HepG2 (cell line): ENCODE results near the gene MRFAP1L1. TPM values are rescaled to one million over a fixed set of nuclear protein-coding genes. Genes with fewer than 3 reads are reported as not detected.
A peak's percentile ranks its signal among the peaks of the same experiment; 100 is the strongest.

ENCODE experiments used
- AKAP8 ChIP-seq: sonication (generic); formaldehyde crosslinking; IDR thresholded peaks from 2 replicates; pipeline ENCODE4 v1.5.1; 2020; ENCODE audit warnings: mild to moderate bottlenecking, missing genetic modification reagents
- ARNT ChIP-seq: fragments of 450-650 bp; IDR thresholded peaks from 2 replicates; pipeline ENCODE4 v1.6.1; 2017
- CBX5 ChIP-seq: sonication (generic); formaldehyde crosslinking; IDR thresholded peaks from 2 replicates; pipeline ENCODE4 v1.4.0; 2020; ENCODE audit warnings: missing genetic modification reagents, borderline replicate concordance
- ESRRA ChIP-seq: sonication (generic); formaldehyde crosslinking; IDR thresholded peaks from 2 replicates; pipeline ENCODE4 v1.5.1; 2020; ENCODE audit warnings: mild to moderate bottlenecking, low read depth, missing genetic modification reagents
- PRDM15 ChIP-seq: sonication (generic); formaldehyde crosslinking; IDR thresholded peaks from 2 replicates; pipeline ENCODE4 v1.4.0; 2020; ENCODE audit warnings: missing genetic modification reagents
- PTBP1 ChIP-seq: fragments of 200-400 bp; formaldehyde crosslinking; IDR thresholded peaks from 2 replicates; pipeline ENCODE4 v1.6.1; 2018; ENCODE audit warnings: low read length, low read depth; ENCODE audit not compliant: poor library complexity, severe bottlenecking
- SIN3B ChIP-seq: fragments of 150-350 bp; IDR thresholded peaks from 2 replicates; pipeline ENCODE4 v1.6.1; 2014; ENCODE audit warnings: low read length
- SNRNP70 ChIP-seq: fragments of 200-400 bp; formaldehyde crosslinking; IDR thresholded peaks from 2 replicates; pipeline ENCODE4 v1.6.1; 2017; ENCODE audit warnings: mild to moderate bottlenecking, low read depth, low read length, moderate library complexity
- SOX5 ChIP-seq: IDR thresholded peaks from 2 replicates; pipeline ENCODE4 v1.6.1; 2016; ENCODE audit warnings: borderline replicate concordance
- TOPORS ChIP-seq: sonication (generic); formaldehyde crosslinking; IDR thresholded peaks from 2 replicates; pipeline ENCODE4 v1.8.0; 2023; ENCODE audit warnings: mild to moderate bottlenecking, missing genetic modification reagents
- YEATS2 ChIP-seq: sonication (generic); formaldehyde crosslinking; IDR thresholded peaks from 2 replicates; pipeline ENCODE4 v1.4.0; 2020; ENCODE audit warnings: missing genetic modification reagents, borderline replicate concordance
- ZBTB42 ChIP-seq: sonication (generic); formaldehyde crosslinking; IDR thresholded peaks from 2 replicates; pipeline ENCODE4 v1.5.0; 2020; ENCODE audit warnings: mild to moderate bottlenecking, missing genetic modification reagents
- ZNF24 ChIP-seq: fragments of 450-650 bp; IDR thresholded peaks from 2 replicates; pipeline ENCODE4 v1.6.1; 2017; ENCODE audit warnings: antibody characterized with exemption, mild to moderate bottlenecking
- ZNF276 ChIP-seq: sonication (generic); formaldehyde crosslinking; IDR thresholded peaks from 2 replicates; pipeline ENCODE4 v1.4.0; 2020; ENCODE audit warnings: mild to moderate bottlenecking, low read depth, missing genetic modification reagents
- ZNF329 ChIP-seq: sonication (generic); formaldehyde crosslinking; IDR thresholded peaks from 2 replicates; pipeline ENCODE4 v1.9.0; 2021; ENCODE audit warnings: low read depth, mild to moderate bottlenecking, missing genetic modification reagents
- ZNF367 ChIP-seq: sonication (generic); formaldehyde crosslinking; IDR thresholded peaks from 2 replicates; pipeline ENCODE4 v1.4.0; 2020; ENCODE audit warnings: missing genetic modification reagents, borderline replicate concordance
- ZNF451 ChIP-seq: sonication (generic); formaldehyde crosslinking; IDR thresholded peaks from 2 replicates; pipeline ENCODE4 v1.5.0; 2020; ENCODE audit warnings: mild to moderate bottlenecking, missing genetic modification reagents
- ZNF484 ChIP-seq: sonication (generic); formaldehyde crosslinking; IDR thresholded peaks from 2 replicates; pipeline ENCODE4 v1.5.1; 2020; ENCODE audit warnings: mild to moderate bottlenecking, low read depth, missing genetic modification reagents, borderline replicate concordance
- ZNF773 ChIP-seq: sonication (generic); formaldehyde crosslinking; IDR thresholded peaks from 2 replicates; pipeline ENCODE4 v1.4.0; 2020; ENCODE audit warnings: missing genetic modification reagents, borderline replicate concordance
- polyA plus RNA-seq, 8 experiments: library from polyadenylated mRNA; depleted of rRNA in 3 of 8; stranded (reverse) in 7 of 8; unstranded in 1 of 8; fragments of >200 nt; fragmentation: Illumina TruSeq in 4 of 8; extraction: Trizol in 4 of 8; gene quantifications; 2 replicates each; pipeline versions ENCODE4 v1.2.1 to v1.2.3, GENCODE V29; 2011 to 2016; ENCODE audit warnings: low read depth in 4 of 8, missing spikeins in 1 of 8, mixed read lengths in 1 of 8; ENCODE audit not compliant: insufficient read depth in 1 of 8
- total RNA-seq, 5 experiments: library from RNA; depleted of rRNA; stranded (reverse); fragments of >200 nt; fragmentation: Illumina TruSeq; extraction: Trizol; gene quantifications; 2 replicates each; pipeline ENCODE4 v1.2.3, GENCODE V29; 2016; ENCODE audit warnings: low read depth in 1 of 5
- TF ChIP-seq, protein P1 (sequence below): sonication (generic); formaldehyde crosslinking; IDR thresholded peaks from 2 replicates; pipeline ENCODE4 v1.4.0; 2020; ENCODE audit warnings: missing genetic modification reagents
- TF ChIP-seq, protein P2 (sequence below): fragments of 450-650 bp; IDR thresholded peaks from 2 replicates; pipeline ENCODE4 v1.6.1; 2016

MRFAP1L1 gene
- total and polyA plus RNA-seq, 2 of the 13 experiments (the other 11 are each of a cell fraction or from before 2014, with no cell fraction given) = 44.8 to 76.6 TPM

- TF ChIP-seq PRDM15 (no peak), ZNF367 (CRISPR knock-in tag) (no peak), ZNF451 (CRISPR knock-in tag) (peak; percentile 77), ZBTB42 (CRISPR knock-in tag) (no peak), YEATS2 (CRISPR knock-in tag) (no peak), SIN3B (no peak), TOPORS (CRISPR knock-in tag) (no peak), SNRNP70 (no peak), ZNF484 (CRISPR knock-in tag) (no peak), ZNF329 (no peak; the same call in 1 of the 2 replicates), ZNF276 (CRISPR knock-in tag) (no peak), CBX5 (CRISPR knock-in tag) (peak; percentile 84; the same call in 1 of the 2 replicates), ZNF24 (no peak), AKAP8 (CRISPR knock-in tag) (0 out of 2 replicates have a peak, but pooled peaks have one; percentile 16), PTBP1 (no peak), ARNT (no peak), SOX5 (CRISPR knock-in tag) (peak; percentile 85), ZNF773 (CRISPR knock-in tag) (no peak), ESRRA (CRISPR knock-in tag) (no peak; the same call in none of the 2 replicates)
- TF ChIP-seq, protein P1, sequence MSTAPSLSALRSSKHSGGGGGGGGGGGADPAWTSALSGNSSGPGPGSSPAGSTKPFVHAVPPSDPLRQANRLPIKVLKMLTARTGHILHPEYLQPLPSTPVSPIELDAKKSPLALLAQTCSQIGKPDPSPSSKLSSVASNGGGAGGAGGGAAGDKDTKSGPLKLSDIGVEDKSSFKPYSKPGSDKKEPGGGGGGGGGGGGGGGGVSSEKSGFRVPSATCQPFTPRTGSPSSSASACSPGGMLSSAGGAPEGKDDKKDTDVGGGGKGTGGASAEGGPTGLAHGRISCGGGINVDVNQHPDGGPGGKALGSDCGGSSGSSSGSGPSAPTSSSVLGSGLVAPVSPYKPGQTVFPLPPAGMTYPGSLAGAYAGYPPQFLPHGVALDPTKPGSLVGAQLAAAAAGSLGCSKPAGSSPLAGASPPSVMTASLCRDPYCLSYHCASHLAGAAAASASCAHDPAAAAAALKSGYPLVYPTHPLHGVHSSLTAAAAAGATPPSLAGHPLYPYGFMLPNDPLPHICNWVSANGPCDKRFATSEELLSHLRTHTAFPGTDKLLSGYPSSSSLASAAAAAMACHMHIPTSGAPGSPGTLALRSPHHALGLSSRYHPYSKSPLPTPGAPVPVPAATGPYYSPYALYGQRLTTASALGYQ = no peak; the same call in 1 of the 2 replicates
- TF ChIP-seq, protein P2, sequence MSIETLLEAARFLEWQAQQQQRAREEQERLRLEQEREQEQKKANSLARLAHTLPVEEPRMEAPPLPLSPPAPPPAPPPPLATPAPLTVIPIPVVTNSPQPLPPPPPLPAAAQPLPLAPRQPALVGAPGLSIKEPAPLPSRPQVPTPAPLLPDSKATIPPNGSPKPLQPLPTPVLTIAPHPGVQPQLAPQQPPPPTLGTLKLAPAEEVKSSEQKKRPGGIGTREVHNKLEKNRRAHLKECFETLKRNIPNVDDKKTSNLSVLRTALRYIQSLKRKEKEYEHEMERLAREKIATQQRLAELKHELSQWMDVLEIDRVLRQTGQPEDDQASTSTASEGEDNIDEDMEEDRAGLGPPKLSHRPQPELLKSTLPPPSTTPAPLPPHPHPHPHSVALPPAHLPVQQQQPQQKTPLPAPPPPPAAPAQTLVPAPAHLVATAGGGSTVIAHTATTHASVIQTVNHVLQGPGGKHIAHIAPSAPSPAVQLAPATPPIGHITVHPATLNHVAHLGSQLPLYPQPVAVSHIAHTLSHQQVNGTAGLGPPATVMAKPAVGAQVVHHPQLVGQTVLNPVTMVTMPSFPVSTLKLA = no peak
These were observed 16.2 kb downstream of the MRFAP1L1 start, which contains the start of gene S100P (continued) for GRCh38 chr4:6693231-6694176.
